HG03064 (cell line): ENCODE data around the gene SLC9C2.
A peak's percentile ranks its signal among the peaks of the same experiment; 100 is the strongest.
"Not testable (repeated sequence)": the region's sequence is repeated elsewhere in the genome, so short reads cannot be mapped to it uniquely, and the experiment has no call there.

Experiments used
- ATAC-seq: cut with Tn5 transposase; IDR thresholded peaks from one replicate; pipeline ENCODE4 v1.9.1; 2021; ENCODE audit warnings: low read depth; ENCODE audit not compliant: unreplicated experiment

SLC9C2 gene, protein sequence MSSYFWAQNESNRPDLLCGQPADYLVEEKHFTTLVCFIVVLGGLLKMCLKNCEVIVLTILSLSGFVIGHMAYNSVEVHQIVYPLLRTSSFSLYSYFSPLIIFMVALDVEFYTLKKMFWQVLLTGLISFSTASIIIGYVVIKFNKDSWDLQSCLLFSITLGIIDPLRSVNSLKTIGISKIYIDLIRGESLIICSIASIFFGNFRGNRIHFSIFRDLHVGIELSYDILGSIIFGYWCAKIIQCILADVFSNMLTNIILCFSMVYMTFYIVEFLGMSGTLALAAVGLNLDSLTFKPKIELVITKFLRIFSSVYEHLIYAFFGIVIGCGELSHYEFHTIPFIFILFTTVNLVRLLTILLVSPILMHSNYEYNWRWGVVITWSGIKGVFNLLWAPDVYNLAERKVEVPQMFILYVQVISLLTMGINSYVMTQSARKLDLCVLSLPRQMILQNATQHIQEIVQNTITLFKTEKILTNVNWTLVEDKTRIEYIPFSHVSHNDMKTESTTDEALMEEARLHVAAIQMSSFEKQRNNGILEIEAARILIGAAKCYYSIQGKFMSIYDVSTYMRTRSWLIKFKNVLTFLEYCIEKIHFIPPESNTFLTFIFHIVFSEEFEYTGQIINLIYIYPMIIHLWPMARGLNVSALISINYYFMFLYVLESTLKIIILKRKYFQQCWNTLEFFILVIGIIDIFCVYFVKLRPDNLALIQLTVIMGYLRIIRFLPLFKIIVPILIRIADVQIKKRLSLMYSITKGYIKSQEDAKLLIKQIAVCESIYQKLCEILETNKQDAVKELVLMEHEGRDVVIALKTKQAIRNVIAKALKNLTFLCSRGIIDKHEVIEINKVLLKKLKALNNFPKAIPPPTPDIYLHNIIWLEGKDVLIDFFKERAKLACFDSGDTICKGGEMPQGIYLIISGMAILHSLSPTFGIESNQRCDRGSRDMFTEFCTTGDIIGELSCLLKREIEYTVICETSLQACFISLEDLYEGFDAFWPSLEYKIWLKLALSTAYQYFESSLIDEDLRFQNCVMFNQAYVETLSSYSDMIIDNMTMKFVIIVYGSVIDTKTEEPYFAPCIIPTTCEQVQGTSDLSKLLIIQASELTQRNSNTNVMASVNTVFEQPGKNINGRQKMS

DNA sequence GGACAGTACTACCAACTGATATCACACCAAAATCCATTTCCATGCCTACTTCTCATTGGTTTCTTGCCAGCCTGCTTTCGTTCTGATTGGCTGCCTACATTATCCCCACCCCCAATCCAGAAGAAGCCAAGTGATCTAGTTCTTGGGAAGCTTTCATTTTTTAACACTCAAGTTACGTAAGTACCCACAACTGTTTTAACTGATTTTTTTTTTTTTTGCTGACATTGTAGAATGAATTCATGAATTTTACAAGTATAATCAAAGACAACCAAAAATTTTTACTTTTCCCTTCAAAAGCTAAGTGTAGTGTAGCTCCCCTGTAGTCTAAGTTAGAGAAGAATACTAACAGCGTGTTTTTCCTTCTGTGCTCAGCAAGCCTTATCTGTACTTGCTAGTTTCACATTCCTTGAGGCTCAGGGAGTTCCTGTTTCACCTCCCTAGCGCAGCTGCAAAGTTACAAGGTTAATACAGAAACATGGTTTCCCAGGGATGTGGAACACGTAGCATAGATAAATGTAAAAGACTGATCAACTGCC lies at the start of gene SLC9C2:
Gene SLC9C2, minus strand, starts transcription at position 17 of the 536 bp plus-strand sequence. CDS start 1,296 bp downstream, outside the sequence.
- no peak for ATAC-seq

DNA sequence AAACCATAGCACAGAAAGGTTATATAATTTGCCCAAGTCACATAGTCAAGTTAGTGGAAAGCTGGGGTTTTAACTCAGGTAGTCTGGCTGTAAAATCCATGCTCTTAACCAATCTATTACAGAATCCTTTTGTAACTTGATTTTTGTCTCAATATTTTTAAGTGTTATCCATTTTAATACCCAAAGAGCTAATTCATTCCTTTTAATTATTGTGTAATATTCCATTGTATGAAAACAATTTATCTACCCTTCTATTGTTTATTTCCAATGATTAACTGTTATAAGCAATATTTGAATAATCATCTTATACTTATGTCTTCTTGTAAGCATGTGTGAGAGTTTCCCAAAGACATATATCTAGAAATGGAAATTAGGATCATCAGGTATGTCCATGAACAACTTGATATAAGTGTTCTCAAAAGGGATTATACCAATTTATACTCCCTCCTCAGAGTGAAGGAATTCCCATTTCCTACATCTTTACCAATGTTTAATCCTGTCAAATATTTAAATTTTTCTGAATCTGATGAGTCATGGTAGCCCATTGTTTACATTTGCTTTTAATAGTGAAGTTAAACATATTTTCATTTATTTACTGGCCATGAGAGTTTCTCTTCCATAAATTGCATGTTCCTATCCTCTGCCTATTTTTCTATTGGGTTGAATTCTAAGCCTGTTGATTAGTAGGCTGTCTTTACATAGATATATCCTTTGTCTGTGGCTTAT lies 46.2 kb upstream of the SLC9C2 start:
- ATAC-seq = no peak

DNA sequence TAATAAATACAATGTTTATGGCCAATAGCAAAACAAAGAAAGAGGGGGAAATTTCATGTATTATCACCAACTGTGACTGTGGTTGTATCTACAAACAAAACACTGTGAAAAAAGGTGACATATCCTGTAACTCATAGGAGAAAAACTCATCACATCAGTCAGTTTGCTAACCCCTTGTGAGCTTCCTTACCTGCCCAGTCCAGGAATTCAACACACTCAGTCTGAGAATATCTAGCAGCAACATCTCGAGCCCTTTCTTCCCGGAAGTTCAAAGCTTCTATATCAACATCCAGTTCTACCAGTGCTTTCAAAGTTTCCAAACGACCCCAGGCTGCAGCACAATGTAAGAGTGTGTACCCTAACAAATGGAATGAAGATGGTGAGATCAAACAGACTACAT lies 43.8 kb upstream of the SLC9C2 start:
- no peak for ATAC-seq

DNA sequence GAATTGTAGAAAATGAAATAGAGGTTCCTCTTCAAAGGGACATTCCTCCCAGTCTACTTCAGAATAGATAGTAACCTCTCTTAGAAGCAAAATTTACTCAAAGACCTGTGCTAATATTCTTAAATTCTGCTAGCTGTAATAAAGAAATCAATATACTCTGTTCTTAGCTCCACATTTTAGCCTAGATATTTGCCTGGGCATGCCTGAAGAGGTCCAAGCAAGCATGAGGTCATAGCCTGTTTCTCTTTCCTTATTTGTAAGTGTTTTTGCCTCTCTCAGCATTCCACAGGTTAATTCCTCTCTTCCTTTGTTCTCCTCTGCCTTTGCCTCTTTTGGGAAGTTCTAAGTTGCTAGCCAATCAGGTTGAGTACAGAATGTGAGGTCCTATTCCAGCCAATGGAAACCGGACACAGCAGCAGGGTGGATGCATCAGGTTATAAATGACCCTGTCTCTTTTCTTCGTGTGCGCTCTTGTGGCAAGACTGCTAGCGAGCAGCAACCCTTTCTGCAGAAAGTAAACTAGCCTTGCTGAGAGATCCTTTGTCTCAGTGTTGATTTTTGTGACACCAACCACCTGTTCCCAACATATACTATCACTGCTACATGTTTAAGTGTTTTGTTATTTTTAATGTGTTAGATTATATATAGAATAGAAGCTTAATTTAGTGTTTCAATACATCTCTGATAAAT lies 39.7 kb upstream of the SLC9C2 start:
- not testable (repeated sequence) for ATAC-seq

DNA sequence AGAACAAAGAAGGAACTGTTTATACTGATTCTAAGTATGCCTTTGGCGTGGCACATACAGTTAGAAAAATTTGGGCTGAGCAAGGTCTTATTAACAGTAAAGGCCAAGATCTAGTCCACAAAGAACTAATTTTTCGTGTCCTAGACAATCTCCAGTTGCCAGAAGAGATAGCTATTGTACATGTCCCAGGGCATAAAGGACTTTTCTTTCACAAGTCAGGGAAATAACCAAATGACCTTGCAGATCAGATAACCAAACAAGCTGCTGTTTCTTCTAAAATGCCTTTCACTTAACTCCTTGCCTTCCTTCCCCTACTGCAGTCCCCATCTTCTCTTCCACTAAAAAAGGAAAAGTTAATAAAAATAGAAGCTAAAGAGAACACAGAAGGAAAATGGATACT lies 36.2 kb upstream of the SLC9C2 start:
- no peak for ATAC-seq

DNA sequence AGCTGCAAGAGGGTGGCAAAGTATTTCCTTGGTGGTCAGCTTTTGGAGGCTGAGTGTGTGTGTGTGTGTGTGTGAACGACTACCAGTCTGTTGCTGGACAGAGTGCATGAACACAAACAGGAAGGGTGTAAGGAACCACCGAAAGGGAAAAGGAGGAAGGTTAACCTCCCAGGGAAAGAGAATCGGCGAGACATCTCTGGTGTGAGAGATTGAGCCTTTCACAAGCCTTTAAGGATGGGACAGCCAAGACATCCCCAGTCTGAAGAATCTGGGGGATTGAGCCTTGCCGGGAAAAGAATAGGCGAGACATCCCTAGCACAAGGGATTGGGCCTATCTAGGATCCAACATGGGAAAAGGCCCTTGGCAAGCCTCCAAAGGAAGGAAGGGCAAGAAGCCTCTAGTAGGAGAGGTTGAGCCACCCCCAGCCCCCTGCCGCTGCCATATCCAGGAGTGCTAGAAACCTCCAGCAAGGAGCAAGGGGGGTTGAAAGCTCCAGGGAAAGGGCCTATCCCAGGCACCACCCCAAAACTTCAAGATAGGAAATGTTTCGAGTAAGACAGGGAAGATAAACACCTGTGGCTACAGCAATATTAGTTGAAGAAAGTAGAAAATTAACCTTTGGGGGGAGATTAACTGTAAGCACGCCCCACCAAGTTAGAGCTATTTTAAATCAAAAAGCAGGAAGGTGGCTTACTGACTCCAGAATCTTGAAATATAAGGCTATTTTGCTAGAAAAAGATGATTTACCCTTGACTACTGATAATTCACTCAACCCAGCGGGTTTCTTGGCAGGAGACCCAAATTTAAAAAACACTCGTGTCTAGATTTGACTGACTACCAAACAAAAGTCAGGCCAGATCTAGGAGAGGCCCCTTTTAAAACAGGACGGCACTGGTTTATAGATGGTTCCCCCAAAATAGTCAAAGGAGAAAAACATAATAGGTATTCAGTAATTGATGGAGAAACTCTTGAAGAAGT lies 35.5 kb upstream of the SLC9C2 start:
- no peak for ATAC-seq

DNA sequence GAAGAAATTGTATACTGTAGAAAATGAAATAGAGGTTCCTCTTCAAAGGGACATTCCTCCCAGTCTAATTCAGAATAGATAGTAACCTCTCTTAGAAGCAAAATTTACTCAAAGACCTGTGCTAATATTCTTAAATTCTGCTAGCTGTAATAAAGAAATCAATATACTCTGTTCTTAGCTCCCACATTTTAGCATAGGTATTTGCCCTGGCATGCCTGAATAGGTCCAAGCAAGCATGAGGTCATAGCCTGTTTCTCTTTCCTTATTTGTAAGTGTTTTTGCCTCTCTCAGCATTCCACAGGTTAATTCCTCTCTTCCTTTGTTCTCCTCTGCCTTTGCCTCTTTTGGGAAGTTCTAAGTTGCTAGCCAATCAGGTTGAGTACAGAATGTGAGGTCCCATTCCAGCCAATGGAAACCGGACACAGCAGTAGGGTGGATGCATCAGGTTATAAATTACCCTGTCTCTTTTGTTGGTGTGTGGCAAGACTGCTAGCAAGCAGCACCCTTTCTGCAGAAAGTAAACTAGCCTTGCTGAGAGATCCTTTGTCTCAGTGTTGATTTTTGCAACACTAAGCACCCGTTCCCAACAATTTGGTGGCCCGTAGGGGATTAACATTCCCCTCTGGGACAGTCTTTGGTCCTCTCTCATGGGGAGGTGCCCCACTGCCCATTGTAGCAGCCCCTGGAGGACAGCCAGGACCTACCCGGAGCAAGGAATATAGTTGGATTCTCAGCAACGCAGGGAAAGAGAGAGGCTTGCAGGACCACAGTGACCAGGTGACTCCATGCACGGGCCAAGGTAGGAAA lies 34.6 kb upstream of the SLC9C2 start:
- not testable (repeated sequence) for ATAC-seq

DNA sequence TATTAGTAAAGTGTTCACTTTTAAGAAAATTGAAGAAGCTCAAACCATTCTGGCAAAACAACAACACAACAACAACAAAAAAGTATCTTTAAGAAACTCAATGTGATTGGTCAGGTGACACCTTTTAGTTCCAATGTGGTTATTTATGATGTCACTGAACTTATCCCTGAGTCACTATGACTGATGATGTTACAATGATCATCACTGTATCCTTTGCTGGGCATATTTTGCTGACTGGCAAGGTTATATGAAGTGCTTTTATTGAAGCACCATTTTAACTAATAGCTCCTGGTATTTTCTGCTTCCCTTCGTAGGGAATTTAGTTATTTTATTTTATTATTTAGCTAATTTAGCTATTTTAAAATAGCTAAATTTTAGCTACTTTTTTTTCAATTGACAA lies 32.2 kb upstream of the SLC9C2 start, which contains the start of gene TEX50:
Gene TEX50, plus strand, starts transcription at position 223 of the 400 bp plus-strand sequence. CDS start 184 bp downstream, outside the sequence.
- no peak for ATAC-seq

DNA sequence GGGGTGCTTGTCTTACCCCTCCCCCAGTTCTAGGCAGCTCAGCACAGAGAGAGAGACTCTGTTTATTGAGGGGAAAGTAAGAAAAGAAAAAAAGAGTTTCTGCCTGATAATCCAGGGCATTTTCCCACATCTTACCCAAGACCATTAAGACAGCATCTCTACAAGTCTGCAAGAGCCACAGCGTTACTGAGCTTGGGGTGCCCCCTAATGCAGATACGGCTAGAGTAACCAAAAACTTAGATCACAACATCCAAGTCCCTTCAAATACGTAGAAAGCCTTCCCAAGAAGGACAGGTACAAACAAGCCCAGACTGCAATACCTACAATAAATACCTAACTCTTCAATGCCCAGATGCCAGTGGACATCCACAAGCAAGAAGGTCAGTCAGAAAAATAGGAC lies 26.0 kb upstream of the SLC9C2 start:
- no peak for ATAC-seq

DNA sequence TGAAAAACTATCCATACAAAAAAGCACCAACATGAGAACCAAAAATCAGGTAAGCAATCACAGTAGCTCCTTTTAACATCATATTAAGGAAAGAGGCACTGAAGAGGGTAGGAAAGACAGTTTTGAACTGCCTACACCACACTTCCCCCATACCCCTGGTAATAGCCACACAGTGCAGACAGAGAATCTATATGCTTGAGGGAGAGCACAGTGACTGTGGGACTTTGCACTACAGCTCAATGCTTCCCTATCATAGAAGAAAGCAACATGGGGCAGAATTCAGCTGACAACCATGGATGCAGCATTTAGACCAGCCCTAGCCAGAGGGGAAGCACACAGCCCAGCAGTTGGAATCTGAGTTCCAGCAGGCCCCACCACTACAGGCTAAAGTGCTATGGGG lies 24.4 kb upstream of the SLC9C2 start:
- ATAC-seq = no peak

DNA sequence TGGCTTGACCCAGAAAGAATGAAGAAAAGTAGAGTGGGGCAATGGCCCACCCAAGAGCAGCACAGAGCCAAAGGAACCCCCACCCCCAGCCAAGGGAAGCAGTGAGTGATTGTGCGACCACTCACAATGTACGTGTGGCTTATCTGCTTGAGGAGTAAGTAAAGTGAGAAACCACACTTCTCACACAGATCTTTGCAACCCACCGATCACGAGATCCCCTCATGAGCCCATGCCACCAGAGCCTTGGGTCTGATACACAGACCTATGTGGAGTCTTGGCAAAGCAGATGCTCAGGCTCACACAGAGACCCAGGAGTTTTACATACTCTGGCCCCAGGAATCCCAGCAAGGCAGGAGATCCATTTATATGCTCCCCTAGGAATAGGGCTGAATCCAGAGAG lies 14.0 kb upstream of the SLC9C2 start:
- no peak for ATAC-seq

DNA sequence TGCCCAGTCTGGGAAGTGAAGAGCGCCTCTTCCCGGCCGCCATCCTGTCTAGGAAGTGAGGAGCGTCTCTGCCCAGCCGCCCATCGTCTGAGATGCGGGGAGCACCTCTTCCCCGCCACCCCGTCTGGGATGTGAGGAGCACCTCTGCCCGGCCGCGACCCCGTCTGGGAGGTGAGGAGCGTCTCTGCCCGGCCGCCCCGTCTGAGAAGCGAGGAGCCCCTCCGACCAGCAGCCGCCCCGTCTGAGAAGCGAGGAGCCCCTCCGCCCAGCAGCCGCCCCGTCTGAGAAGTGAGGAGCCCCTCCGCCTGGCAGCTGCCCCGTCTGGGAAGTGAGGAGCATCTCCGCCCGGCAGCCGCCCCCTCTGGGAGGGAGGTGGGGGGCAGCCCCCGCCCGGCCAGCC lies 10.2 kb upstream of the SLC9C2 start:
- ATAC-seq = not testable (repeated sequence)

DNA sequence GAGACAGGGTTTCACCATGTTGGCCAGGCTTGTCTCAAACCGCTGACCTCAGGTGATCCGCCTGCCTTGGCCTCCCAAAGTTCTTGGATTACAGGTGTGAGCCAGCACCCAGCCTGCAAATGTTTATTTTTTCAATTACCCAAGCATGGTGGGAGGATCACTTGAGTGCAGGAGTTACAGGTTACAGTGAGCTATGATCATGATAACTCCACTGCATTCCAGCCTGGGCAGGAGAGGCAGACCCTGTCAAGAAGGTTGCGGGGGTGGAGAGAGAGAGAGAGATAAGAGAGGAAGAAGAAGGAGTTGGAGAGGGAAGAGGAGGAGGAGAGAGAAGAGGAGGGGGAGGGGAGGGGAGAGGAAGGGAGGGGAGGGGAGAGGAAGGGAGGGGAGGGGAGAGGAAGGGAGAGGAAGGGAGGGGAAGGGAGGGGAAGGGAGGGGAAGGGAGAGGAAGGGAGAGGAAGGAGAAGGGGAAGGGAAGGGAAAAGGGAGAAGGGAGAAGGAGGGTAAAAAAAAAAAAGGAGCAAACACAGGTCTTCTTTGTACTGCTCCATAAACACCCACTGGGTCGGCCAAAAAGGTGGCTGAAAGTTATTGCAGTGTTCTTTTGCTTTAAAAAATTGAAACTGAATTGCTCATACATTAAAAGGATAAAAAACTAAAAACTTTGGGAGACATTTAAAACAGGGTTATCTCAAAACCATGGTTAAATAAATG lies 5.8 kb upstream of the SLC9C2 start:
- no peak for ATAC-seq

DNA sequence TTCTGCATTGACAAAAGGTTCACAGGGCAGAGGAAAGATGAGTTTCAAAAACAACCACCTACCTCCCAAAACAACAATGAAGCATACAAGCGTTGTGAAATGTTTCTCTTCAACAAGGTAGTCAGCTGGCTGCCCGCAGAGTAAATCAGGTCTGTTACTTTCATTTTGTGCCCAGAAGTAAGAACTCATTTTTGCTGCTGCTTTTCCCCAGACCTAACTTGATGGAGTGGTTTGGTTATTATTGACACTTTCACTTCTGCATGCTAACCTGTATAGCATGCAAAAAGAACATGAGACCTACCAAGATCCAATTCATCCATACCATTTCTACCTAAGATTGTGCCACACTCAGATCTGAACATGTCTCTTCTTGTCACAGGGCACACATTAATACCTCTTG lies 1.3 kb downstream of the SLC9C2 start:
- peak; percentile 69 for ATAC-seq

DNA sequence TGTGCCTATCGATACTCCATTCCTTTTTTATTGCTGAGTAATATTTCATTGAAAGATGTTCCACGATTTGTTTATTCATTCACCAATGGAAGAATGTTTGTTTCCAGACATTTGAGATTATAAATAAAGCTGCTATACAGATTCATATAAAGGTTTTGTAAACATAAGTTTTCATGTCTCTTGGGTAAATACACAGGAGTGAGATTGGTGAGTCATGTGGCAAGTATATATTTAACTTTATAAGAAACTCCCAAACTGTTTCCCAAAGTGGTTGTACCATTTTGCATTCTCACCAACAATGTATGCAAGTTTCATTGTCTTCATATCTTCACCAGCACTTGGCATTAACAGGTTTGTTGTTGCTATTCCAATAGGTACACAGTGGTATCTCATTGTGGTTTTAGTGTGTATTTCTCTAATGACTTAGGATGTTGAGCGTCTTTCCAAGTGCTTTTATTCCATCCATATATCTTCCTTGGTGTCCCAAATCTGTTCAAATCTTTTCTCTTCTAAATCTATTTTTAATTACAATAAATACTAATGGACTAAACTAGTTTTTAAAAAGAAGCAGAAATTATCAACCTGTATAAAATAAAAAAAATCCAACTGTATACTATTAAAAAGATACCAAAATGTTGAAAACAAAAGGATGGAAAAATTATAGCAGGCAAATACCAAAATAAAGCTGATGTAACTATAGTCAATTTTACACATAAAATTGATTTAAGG lies 6.6 kb downstream of the SLC9C2 start:
- no peak for ATAC-seq

DNA sequence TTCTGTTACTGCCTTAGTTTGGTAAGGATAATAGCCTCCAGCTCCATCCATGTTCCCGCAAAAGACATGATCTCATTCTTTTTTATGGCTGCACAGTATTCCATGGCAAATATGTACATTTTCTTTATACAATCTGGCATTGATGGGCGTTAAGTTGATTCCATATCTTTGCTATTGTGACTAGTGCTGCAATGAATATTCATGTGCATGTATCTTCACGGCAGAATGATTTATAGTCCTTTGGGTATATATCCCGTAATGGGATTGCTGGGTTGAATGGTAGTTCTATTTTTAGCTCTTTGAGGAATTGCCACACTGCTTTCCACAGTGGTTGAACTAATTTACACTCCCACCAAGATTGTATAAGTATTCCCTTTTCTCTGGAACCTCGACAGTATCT lies 11.7 kb downstream of the SLC9C2 start:
- ATAC-seq = not testable (repeated sequence)
